WTC11 (cell line): Measurements from ENCODE around the gene KAT7. TPM values are rescaled to one million over a fixed set of nuclear protein-coding genes. Genes with fewer than 3 reads are reported as not detected.

Experiments
- ATAC-seq: fragments of 200-7000 bp; cut with Tn5 transposase; 2 replicates; pipeline ENCODE4 v1.10.0; 2021; ENCODE audit warnings: mild to moderate bottlenecking, moderate library complexity
- CTCF ChIA-PET: fragments of 300-600 bp; sonication (Branson Sonifier 250); formaldehyde crosslinking; loops from one replicate; lab custom pipeline; 2021; ENCODE audit warnings: antibody characterized with exemption; lab: Charles Lee
- POLR2A ChIA-PET: fragments of 350-600 bp; sonication (Branson Sonifier 250); formaldehyde crosslinking; loops from one replicate; lab custom pipeline; 2021; ENCODE audit warnings: antibody characterized with exemption; lab: Charles Lee
- DNase-seq: peaks from one replicate; pipeline ENCODE4 v3.0.0; 2021; ENCODE audit warnings: low spot score
- H3K27ac Mint-ChIP-seq: 2 replicates; pipeline ENCODE4 v1.8.0; 2021; ENCODE audit warnings: mixed read lengths
- H3K27me3 Mint-ChIP-seq: 2 replicates; pipeline ENCODE4 v1.8.0; 2021; ENCODE audit warnings: low read depth, mild to moderate bottlenecking, moderate library complexity, mixed read lengths
- H3K36me3 Mint-ChIP-seq: 2 replicates; pipeline ENCODE4 v1.8.0; 2021; ENCODE audit warnings: mixed read lengths
- H3K4me1 Mint-ChIP-seq: 2 replicates; pipeline ENCODE4 v1.8.0; 2022; ENCODE audit warnings: mixed read lengths
- H3K4me3 Mint-ChIP-seq: 2 replicates; pipeline ENCODE4 v1.8.0; 2021; ENCODE audit warnings: mild to moderate bottlenecking, moderate library complexity, mixed read lengths
- H3K9me3 Mint-ChIP-seq: 2 replicates; pipeline ENCODE4 v1.8.0; 2021; ENCODE audit warnings: mixed read lengths
- ELF4 ChIP-seq: sonication (generic); formaldehyde crosslinking; IDR thresholded peaks from 2 replicates; pipeline ENCODE4 v1.8.1; 2022; ENCODE audit warnings: low read depth, mild to moderate bottlenecking, moderate library complexity, missing genetic modification reagents
- ESRRA ChIP-seq: sonication (generic); formaldehyde crosslinking; IDR thresholded peaks from 2 replicates; pipeline ENCODE4 v1.8.1; 2022; ENCODE audit warnings: mild to moderate bottlenecking, missing genetic modification reagents, borderline replicate concordance
- ETV6 ChIP-seq: sonication (generic); formaldehyde crosslinking; IDR thresholded peaks from 2 replicates; pipeline ENCODE4 v1.8.1; 2022; ENCODE audit warnings: mild to moderate bottlenecking, missing genetic modification reagents
- FOXK1 ChIP-seq: sonication (generic); formaldehyde crosslinking; IDR thresholded peaks from 2 replicates; pipeline ENCODE4 v1.8.0; 2022; ENCODE audit warnings: mild to moderate bottlenecking, moderate library complexity, missing genetic modification reagents
- FOXP1 ChIP-seq: sonication (generic); formaldehyde crosslinking; IDR thresholded peaks from 2 replicates; pipeline ENCODE4 v1.8.0; 2022; ENCODE audit warnings: missing genetic modification reagents, mild to moderate bottlenecking, moderate library complexity, borderline replicate concordance
- JAZF1 ChIP-seq: fragments of 250-450 bp; sonication (Bioruptor Pico); IDR thresholded peaks from 2 replicates; pipeline ENCODE4 v1.9.0; 2021; ENCODE audit warnings: moderate library complexity, mild to moderate bottlenecking, inconsistent platforms
- NFYB ChIP-seq: sonication (generic); formaldehyde crosslinking; conservative IDR thresholded peaks from 2 replicates; pipeline ENCODE4 v1.8.0; 2022; ENCODE audit warnings: low read depth, missing genetic modification reagents
- OVOL2 ChIP-seq: fragments of 250-450 bp; sonication (Bioruptor Pico); IDR thresholded peaks from 2 replicates; pipeline ENCODE4 v1.9.0; 2021; ENCODE audit warnings: mild to moderate bottlenecking, borderline replicate concordance
- TEAD1 ChIP-seq: sonication (generic); formaldehyde crosslinking; IDR thresholded peaks from 2 replicates; pipeline ENCODE4 v1.8.0; 2022; ENCODE audit warnings: mild to moderate bottlenecking, missing genetic modification reagents
- TP53 ChIP-seq: sonication (generic); formaldehyde crosslinking; IDR thresholded peaks from 2 replicates; pipeline ENCODE4 v1.8.1; 2023; ENCODE audit warnings: mild to moderate bottlenecking, missing genetic modification reagents
- ZNF121 ChIP-seq: sonication (generic); formaldehyde crosslinking; IDR thresholded peaks from 2 replicates; pipeline ENCODE4 v1.8.0; 2023; ENCODE audit warnings: missing genetic modification reagents
- ZNF232 ChIP-seq: sonication (generic); formaldehyde crosslinking; IDR thresholded peaks from 2 replicates; pipeline ENCODE4 v1.8.0; 2022; ENCODE audit warnings: mild to moderate bottlenecking, missing genetic modification reagents
- ZNF423 ChIP-seq: fragments of 250-450 bp; sonication (Bioruptor Pico); IDR thresholded peaks from 2 replicates; pipeline ENCODE4 v2.1.2; 2022; ENCODE audit warnings: mild to moderate bottlenecking, moderate library complexity
- total RNA-seq: library from RNA; stranded (reverse); gene quantifications from 3 replicates; pipeline ENCODE4 v1.2.3, GENCODE V29; 2021
- TF ChIP-seq, protein P1 (sequence below): sonication (generic); formaldehyde crosslinking; IDR thresholded peaks from 2 replicates; pipeline ENCODE4 v1.8.1; 2023; ENCODE audit warnings: mild to moderate bottlenecking, missing genetic modification reagents
- TF ChIP-seq, protein P2 (sequence below): fragments of 250-450 bp; sonication (Bioruptor Pico); IDR thresholded peaks from 2 replicates; pipeline ENCODE4 v1.9.0; 2021; ENCODE audit warnings: moderate library complexity, mild to moderate bottlenecking, inconsistent platforms, borderline replicate concordance
- TF ChIP-seq, protein P3 (sequence below): fragments of 250-450 bp; sonication (Bioruptor Pico); IDR thresholded peaks from 2 replicates; pipeline ENCODE4 v1.9.0; 2021; ENCODE audit warnings: mild to moderate bottlenecking
- TF ChIP-seq, protein P4 (sequence below): sonication (generic); formaldehyde crosslinking; IDR thresholded peaks from 2 replicates; pipeline ENCODE4 v1.8.0; 2023; ENCODE audit warnings: mild to moderate bottlenecking, missing genetic modification reagents
- TF ChIP-seq, protein P5 (sequence below): sonication (generic); formaldehyde crosslinking; conservative IDR thresholded peaks from 2 replicates; pipeline ENCODE4 v1.8.1; 2023; ENCODE audit warnings: mild to moderate bottlenecking, low read depth, missing genetic modification reagents, moderate library complexity
- TF ChIP-seq, protein P6 (sequence below): sonication (generic); formaldehyde crosslinking; IDR thresholded peaks from 2 replicates; pipeline ENCODE4 v1.8.1; 2022; ENCODE audit warnings: low read depth, missing genetic modification reagents, borderline replicate concordance
- TF ChIP-seq, protein P7 (sequence below): sonication (generic); formaldehyde crosslinking; conservative IDR thresholded peaks from 2 replicates; pipeline ENCODE4 v1.8.1; 2022; ENCODE audit warnings: mild to moderate bottlenecking, missing genetic modification reagents

KAT7 gene
- total RNA-seq, 1 experiment from 2014 or later: 199 TPM

DNA sequence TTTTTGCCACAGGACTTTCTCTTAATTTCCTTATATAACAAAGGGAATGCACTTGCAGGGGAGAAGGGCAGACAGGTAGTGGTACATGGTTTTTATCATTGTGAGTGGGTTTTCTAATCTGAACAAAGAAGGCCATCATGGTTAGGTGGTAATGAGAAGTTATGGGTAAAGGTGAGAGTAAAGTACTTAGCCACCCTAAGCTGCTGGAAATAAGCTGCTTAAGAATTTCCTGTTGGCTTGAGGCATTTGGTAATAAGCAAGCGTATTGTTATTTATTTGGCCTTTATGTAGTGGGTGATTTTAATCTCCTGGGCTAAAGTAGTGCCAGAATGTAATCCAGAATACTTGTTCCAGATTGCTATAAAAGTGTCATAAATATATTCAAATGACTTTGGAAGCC is 32.3 kb downstream of the KAT7 start (continued):
- TF ChIP-seq, protein P1, sequence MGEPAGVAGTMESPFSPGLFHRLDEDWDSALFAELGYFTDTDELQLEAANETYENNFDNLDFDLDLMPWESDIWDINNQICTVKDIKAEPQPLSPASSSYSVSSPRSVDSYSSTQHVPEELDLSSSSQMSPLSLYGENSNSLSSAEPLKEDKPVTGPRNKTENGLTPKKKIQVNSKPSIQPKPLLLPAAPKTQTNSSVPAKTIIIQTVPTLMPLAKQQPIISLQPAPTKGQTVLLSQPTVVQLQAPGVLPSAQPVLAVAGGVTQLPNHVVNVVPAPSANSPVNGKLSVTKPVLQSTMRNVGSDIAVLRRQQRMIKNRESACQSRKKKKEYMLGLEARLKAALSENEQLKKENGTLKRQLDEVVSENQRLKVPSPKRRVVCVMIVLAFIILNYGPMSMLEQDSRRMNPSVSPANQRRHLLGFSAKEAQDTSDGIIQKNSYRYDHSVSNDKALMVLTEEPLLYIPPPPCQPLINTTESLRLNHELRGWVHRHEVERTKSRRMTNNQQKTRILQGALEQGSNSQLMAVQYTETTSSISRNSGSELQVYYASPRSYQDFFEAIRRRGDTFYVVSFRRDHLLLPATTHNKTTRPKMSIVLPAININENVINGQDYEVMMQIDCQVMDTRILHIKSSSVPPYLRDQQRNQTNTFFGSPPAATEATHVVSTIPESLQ (CRISPR knock-in tag): no peak
- TF ChIP-seq ETV6 (CRISPR knock-in tag): no peak
- TF ChIP-seq ZNF232: no peak
- no peak for TF ChIP-seq TEAD1 (CRISPR knock-in tag)

DNA sequence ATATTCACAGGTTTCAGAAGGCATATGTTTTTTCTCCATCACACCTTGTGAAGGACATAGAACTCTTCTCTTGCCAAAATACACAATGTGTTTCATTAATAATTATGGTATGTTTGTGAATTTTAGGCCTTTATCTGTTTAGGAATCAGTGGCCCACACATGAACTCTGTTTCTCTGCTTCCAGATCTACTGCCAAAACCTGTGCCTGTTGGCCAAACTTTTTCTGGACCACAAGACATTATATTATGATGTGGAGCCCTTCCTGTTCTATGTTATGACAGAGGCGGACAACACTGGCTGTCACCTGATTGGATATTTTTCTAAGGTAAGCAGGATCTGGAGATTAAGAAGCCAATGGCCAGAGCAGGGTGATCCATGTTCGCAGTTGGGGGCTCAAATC is 33.0 kb downstream of the KAT7 start:
- DNase-seq: no peak
- no peaks in the 10 kb centered on the region for H3K27me3 Mint-ChIP-seq
- no peak for ATAC-seq
- ChIA-PET POLR2A (no interaction called here), CTCF (interaction anchor here (0.6 kb wide), 1 partner anchor 103 kb away, joined by 3 read pairs; no protein-coding TSS in a partner anchor)
- peaks cover 87% of the 10 kb centered on the region for H3K36me3 Mint-ChIP-seq
- no peak overlapping the region for H3K4me3 Mint-ChIP-seq
- H3K9me3 Mint-ChIP-seq: no peaks in the 10 kb centered on the region
- peak overlapping the region; percentile 69 for H3K27ac Mint-ChIP-seq
- peaks cover 71% of the 10 kb centered on the region for H3K4me1 Mint-ChIP-seq
- TF ChIP-seq ELF4 (CRISPR knock-in tag) (no peak), NFYB (no peak), JAZF1 (CRISPR knock-in tag) (no peak)
- TF ChIP-seq, all 79 proteins: peak for 0

DNA sequence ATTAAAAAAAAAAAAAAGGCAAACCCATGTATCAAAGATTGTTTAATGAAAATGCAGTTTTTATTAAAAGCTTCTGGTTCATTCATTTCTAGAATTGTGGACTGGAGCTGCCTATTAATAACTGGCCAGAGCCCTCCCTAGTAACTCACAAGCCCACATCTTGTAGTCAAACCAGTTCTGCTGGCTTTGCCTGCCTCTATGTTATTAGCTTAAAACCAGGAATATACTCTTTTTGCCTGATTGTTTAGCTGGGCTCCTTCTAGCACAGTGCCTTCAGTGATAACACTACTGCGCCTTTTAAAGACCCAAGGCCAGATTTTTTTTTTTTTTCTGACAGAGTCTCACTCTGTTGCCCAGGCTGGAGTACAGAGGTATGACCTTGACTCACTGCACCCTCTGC is 33.4 kb downstream of the KAT7 start:
- ATAC-seq: no peak
- peaks cover 86% of the 10 kb centered on the region for H3K36me3 Mint-ChIP-seq
- TF ChIP-seq, protein P2, sequence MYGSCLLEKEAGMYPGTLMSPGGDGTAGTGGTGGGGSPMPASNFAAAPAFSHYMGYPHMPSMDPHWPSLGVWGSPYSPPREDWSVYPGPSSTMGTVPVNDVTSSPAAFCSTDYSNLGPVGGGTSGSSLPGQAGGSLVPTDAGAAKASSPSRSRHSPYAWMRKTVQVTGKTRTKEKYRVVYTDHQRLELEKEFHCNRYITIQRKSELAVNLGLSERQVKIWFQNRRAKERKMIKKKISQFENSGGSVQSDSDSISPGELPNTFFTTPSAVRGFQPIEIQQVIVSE (CRISPR knock-in tag): no peak
- TF ChIP-seq FOXP1 (CRISPR knock-in tag): no peak
- no peak for TF ChIP-seq ZNF121 (CRISPR knock-in tag)
- TF ChIP-seq ZNF423 (CRISPR knock-in tag): no peak
- TF ChIP-seq, protein P3, sequence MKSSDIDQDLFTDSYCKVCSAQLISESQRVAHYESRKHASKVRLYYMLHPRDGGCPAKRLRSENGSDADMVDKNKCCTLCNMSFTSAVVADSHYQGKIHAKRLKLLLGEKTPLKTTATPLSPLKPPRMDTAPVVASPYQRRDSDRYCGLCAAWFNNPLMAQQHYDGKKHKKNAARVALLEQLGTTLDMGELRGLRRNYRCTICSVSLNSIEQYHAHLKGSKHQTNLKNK (CRISPR knock-in tag): no peak
- TF ChIP-seq ESRRA: no peak
- TF ChIP-seq, protein P4, sequence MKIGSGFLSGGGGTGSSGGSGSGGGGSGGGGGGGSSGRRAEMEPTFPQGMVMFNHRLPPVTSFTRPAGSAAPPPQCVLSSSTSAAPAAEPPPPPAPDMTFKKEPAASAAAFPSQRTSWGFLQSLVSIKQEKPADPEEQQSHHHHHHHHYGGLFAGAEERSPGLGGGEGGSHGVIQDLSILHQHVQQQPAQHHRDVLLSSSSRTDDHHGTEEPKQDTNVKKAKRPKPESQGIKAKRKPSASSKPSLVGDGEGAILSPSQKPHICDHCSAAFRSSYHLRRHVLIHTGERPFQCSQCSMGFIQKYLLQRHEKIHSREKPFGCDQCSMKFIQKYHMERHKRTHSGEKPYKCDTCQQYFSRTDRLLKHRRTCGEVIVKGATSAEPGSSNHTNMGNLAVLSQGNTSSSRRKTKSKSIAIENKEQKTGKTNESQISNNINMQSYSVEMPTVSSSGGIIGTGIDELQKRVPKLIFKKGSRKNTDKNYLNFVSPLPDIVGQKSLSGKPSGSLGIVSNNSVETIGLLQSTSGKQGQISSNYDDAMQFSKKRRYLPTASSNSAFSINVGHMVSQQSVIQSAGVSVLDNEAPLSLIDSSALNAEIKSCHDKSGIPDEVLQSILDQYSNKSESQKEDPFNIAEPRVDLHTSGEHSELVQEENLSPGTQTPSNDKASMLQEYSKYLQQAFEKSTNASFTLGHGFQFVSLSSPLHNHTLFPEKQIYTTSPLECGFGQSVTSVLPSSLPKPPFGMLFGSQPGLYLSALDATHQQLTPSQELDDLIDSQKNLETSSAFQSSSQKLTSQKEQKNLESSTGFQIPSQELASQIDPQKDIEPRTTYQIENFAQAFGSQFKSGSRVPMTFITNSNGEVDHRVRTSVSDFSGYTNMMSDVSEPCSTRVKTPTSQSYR (CRISPR knock-in tag): no peak
- no peak for TF ChIP-seq FOXK1 (CRISPR knock-in tag)
- TF ChIP-seq, protein P5, sequence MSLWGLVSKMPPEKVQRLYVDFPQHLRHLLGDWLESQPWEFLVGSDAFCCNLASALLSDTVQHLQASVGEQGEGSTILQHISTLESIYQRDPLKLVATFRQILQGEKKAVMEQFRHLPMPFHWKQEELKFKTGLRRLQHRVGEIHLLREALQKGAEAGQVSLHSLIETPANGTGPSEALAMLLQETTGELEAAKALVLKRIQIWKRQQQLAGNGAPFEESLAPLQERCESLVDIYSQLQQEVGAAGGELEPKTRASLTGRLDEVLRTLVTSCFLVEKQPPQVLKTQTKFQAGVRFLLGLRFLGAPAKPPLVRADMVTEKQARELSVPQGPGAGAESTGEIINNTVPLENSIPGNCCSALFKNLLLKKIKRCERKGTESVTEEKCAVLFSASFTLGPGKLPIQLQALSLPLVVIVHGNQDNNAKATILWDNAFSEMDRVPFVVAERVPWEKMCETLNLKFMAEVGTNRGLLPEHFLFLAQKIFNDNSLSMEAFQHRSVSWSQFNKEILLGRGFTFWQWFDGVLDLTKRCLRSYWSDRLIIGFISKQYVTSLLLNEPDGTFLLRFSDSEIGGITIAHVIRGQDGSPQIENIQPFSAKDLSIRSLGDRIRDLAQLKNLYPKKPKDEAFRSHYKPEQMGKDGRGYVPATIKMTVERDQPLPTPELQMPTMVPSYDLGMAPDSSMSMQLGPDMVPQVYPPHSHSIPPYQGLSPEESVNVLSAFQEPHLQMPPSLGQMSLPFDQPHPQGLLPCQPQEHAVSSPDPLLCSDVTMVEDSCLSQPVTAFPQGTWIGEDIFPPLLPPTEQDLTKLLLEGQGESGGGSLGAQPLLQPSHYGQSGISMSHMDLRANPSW (CRISPR knock-in tag): no peak
- no peak for TF ChIP-seq TP53 (CRISPR knock-in tag)
- TF ChIP-seq, protein P6, sequence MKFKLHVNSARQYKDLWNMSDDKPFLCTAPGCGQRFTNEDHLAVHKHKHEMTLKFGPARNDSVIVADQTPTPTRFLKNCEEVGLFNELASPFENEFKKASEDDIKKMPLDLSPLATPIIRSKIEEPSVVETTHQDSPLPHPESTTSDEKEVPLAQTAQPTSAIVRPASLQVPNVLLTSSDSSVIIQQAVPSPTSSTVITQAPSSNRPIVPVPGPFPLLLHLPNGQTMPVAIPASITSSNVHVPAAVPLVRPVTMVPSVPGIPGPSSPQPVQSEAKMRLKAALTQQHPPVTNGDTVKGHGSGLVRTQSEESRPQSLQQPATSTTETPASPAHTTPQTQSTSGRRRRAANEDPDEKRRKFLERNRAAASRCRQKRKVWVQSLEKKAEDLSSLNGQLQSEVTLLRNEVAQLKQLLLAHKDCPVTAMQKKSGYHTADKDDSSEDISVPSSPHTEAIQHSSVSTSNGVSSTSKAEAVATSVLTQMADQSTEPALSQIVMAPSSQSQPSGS (CRISPR knock-in tag): no peak
- TF ChIP-seq, protein P7, sequence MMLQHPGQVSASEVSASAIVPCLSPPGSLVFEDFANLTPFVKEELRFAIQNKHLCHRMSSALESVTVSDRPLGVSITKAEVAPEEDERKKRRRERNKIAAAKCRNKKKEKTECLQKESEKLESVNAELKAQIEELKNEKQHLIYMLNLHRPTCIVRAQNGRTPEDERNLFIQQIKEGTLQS (CRISPR knock-in tag): no peak
- TF ChIP-seq OVOL2 (CRISPR knock-in tag): no peak

More for the DNA sequence above, 33.4 kb downstream of the KAT7 start:
- POLR2A ChIA-PET: no interaction called here
- CTCF ChIA-PET: no interaction called here
- DNase-seq: no peak
- no peaks in the 10 kb centered on the region for H3K27me3 Mint-ChIP-seq
- peaks cover 66% of the 10 kb centered on the region for H3K4me1 Mint-ChIP-seq
- H3K9me3 Mint-ChIP-seq: no peaks in the 10 kb centered on the region
- H3K27ac Mint-ChIP-seq: no peak overlapping the region
- H3K4me3 Mint-ChIP-seq: no peak overlapping the region
